B cell (primary cell): Measurements from ENCODE around the gene TINAGL1.

Experiments used
- EZH2 ChIP-seq: IDR thresholded peaks from 2 replicates; pipeline ENCODE4 v1.6.1; 2012; ENCODE audit warnings: borderline replicate concordance, low read depth, mild to moderate bottlenecking, moderate library complexity, low read length; ENCODE audit not compliant: insufficient read depth, poor library complexity, severe bottlenecking
- TF ChIP-seq, protein P1 (sequence below): fragments of 200-600 bp; IDR thresholded peaks from one replicate; pipeline ENCODE4 v1.8.0; 2022; ENCODE audit warnings: antibody characterized with exemption, mild to moderate bottlenecking

DNA sequence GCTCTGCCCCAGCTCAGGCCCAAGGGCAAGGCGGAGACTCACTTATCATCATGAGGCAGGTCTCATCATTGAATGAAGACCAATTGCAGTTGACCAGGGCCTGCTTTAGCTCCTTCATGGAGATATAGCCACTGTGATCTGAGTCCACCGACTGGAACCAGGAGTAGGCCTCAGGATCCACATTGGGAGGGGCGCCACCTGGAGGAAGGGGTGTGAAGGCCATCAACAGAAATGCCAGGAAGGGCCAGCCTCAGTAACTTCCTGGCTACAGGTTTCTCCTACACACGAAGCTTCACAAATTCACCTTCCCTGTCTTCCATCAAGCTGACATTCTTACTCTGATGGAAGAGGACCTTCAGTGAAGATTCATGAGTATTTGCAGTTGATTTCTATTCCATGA, 56.8 kb downstream of the TINAGL1 start:
- TF ChIP-seq, protein P1, sequence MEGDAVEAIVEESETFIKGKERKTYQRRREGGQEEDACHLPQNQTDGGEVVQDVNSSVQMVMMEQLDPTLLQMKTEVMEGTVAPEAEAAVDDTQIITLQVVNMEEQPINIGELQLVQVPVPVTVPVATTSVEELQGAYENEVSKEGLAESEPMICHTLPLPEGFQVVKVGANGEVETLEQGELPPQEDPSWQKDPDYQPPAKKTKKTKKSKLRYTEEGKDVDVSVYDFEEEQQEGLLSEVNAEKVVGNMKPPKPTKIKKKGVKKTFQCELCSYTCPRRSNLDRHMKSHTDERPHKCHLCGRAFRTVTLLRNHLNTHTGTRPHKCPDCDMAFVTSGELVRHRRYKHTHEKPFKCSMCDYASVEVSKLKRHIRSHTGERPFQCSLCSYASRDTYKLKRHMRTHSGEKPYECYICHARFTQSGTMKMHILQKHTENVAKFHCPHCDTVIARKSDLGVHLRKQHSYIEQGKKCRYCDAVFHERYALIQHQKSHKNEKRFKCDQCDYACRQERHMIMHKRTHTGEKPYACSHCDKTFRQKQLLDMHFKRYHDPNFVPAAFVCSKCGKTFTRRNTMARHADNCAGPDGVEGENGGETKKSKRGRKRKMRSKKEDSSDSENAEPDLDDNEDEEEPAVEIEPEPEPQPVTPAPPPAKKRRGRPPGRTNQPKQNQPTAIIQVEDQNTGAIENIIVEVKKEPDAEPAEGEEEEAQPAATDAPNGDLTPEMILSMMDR: peak; percentile 34
- no peak for TF ChIP-seq EZH2
